Measurements from ENCODE around the gene TFEB. TPM values are rescaled to one million over a fixed set of nuclear protein-coding genes. Genes with fewer than 3 reads are reported as not detected.

The TFEB gene
- total and polyA plus RNA-seq, 10 of the 15 experiments (the other 5 are each of a cell fraction or from before 2014, with no cell fraction given), result 0.84 to 108 (median 60.8) TPM

- DNase-seq (ENCODE audit: low read depth, low spot score), result no peak
- Histone ChIP-seq H3K9ac (ENCODE audit: control insufficient read depth, insufficient read depth, low read length) (no peak overlapping the region), H2AFZ (ENCODE audit: control insufficient read depth, low read depth, low read length) (no peak overlapping the region), H4K20me1 (ENCODE audit: control insufficient read depth, insufficient read depth) (no peaks in the 10 kb centered on the region), H3K36me3 (ENCODE audit: control insufficient read depth in 2 of 2, insufficient read depth in 2 of 2, low read length in 1 of 2) (no peaks in the 10 kb centered on the region), H3K27ac (ENCODE audit: control insufficient read depth, insufficient read depth) (no peak overlapping the region), H3K4me2 (ENCODE audit: control insufficient read depth, insufficient read depth) (no peak overlapping the region), H3K4me3 (no peak overlapping the region), H3K9me3 (replicated peaks; ENCODE audit: control insufficient read depth, insufficient read depth, low read length) (no peaks in the 10 kb centered on the region), H3K4me1 (ENCODE audit: control insufficient read depth, insufficient read depth, low read length) (no peaks in the 10 kb centered on the region), H3K27me3 (replicated peaks in 1 of 2; ENCODE audit: control insufficient read depth in 2 of 2, insufficient read depth in 2 of 2, low read length in 1 of 2) (no peaks in the 10 kb centered on the region; a peak in 3 of 4 replicates), H3K79me2 (ENCODE audit: control insufficient read depth, insufficient read depth, low read length) (no peaks in the 10 kb centered on the region)
- in situ Hi-C loops (cut with MboI), result no loop called here
- POLR2A ChIA-PET, result no interaction called here
- FAIRE-seq, result no peak
- no TSS peak for BruUV-seq (replicated peaks)
- WGBS (ENCODE audit: insufficient coverage, insufficient replicate concordance, low lambda C conversion rate, missing lambda C conversion rate), result 29% methylated on average over 11 of the region's 11 CpGs
- RAD21 ChIA-PET (ENCODE audit: unreplicated experiment), result no interaction called here
- no peak for ATAC-seq
- intact Hi-C loops (cut with micrococcal nuclease; ENCODE audit: unreplicated experiment), result no loop called here
- SMC1A ChIA-PET (ENCODE audit: uncharacterized antibody, unreplicated experiment), result no interaction called here
- CTCF ChIA-PET, result interaction anchor here (1.1 kb wide), 1 partner anchor 230 kb away, joined by 3 read pairs; no protein-coding TSS in a partner anchor
- TF ChIP-seq CTCF (IDR thresholded peaks at IDR 0.05 in 2 of 3, conservative IDR thresholded peaks at IDR 0.05 in 1 of 3; ENCODE audit: control insufficient read depth in 2 of 3, extremely low read depth in 1 of 3, insufficient read depth in 1 of 3, low read depth in 3 of 3, low read length in 3 of 3), result no peak
- no peak for TF ChIP-seq ZNF622 (IDR thresholded peaks at IDR 0.05)
- no peak for TF ChIP-seq SUPT20H (IDR thresholded peaks at IDR 0.05; ENCODE audit: borderline replicate concordance, control insufficient read depth, low read depth, low read length)
- TF ChIP-seq CHD1 (IDR thresholded peaks at IDR 0.05; ENCODE audit: low read depth, low read length), result no peak
- no peak for TF ChIP-seq STAT3 (IDR thresholded peaks at IDR 0.05; ENCODE audit: low read depth, low read length)
- TF ChIP-seq ZNF24 (IDR thresholded peaks at IDR 0.05), result no peak
- no peak for TF ChIP-seq ZNF207 (IDR thresholded peaks at IDR 0.05; ENCODE audit: borderline replicate concordance)
- no peak for TF ChIP-seq REST (IDR thresholded peaks at IDR 0.05; ENCODE audit: low read depth, low read length)
- no peak for TF ChIP-seq ZBTB40 (IDR thresholded peaks at IDR 0.05; ENCODE audit: borderline replicate concordance)
- TF ChIP-seq SIX5 (IDR thresholded peaks at IDR 0.05; ENCODE audit: low read depth, low read length, severe bottlenecking), result no peak
- TF ChIP-seq SPI1 (IDR thresholded peaks at IDR 0.05; ENCODE audit: borderline replicate concordance, insufficient read depth, low read depth, low read length), result no peak
- TF ChIP-seq POU2F2 (IDR thresholded peaks at IDR 0.05; ENCODE audit: borderline replicate concordance, low read depth, low read length), result no peak
- TF ChIP-seq ZZZ3 (IDR thresholded peaks at IDR 0.05; ENCODE audit: control insufficient read depth, insufficient read length, low read depth), result no peak
- no peak for TF ChIP-seq POLR2A (IDR thresholded peaks at IDR 0.05; ENCODE audit: low read depth, low read length)
- TF ChIP-seq CHD4 (IDR thresholded peaks at IDR 0.05), result no peak
Observed at GRCh38 chr6:41651246-41651961, 84.0 kb downstream of the TFEB start.

All from GM12878 (cell line).